ENCODE measurements around the gene SNIP1.
A peak's percentile ranks its signal among the peaks of the same experiment; 100 is the strongest.
"Not testable (repeated sequence)": the region's sequence is repeated elsewhere in the genome, so short reads cannot be mapped to it uniquely, and the experiment has no call there.

SNIP1 gene

GRCh38 chr1:37559080-37559479, 5.0 kb upstream of the SNIP1 start:
- DNase-seq: no peak

GRCh38 chr1:37558411-37558810, 4.3 kb upstream of the SNIP1 start:
- no peak for DNase-seq

- DNase-seq: no peak
Measured at GRCh38 chr1:37557402-37557801, 3.3 kb upstream of the SNIP1 start.

- peak; percentile 92 for DNase-seq
Measured at GRCh38 chr1:37556712-37557196, 2.7 kb upstream of the SNIP1 start, which contains the start of gene DNALI1. TSS of gene DNALI1 (plus strand) at chr1:37556940. CDS start at chr1:37556995, 55 bp downstream.

GRCh38 chr1:37553598-37553926, 531 bp downstream of the SNIP1 start:
- DNase-seq: no peak

- no peak for DNase-seq
Measured at GRCh38 chr1:37549341-37549740, 4.8 kb downstream of the SNIP1 start.

- DNase-seq: no peak
Measured at GRCh38 chr1:37545019-37545418, 9.1 kb downstream of the SNIP1 start.

- DNase-seq: no peak
Measured at GRCh38 chr1:37544530-37544929, 9.6 kb downstream of the SNIP1 start.

GRCh38 chr1:37540036-37540785, 13.9 kb downstream of the SNIP1 start:
- DNase-seq: no peak

GRCh38 chr1:37539154-37539553, 14.9 kb downstream of the SNIP1 start:
- not testable (repeated sequence) for DNase-seq

GRCh38 chr1:37537378-37537777, 16.7 kb downstream of the SNIP1 start:
- no peak for DNase-seq

GRCh38 chr1:37533317-37534093, 20.6 kb downstream of the SNIP1 start:
- DNase-seq: no peak

- not testable (repeated sequence) for DNase-seq
Measured at GRCh38 chr1:37532418-37533156, 21.5 kb downstream of the SNIP1 start.

- not testable (repeated sequence) for DNase-seq
Measured at GRCh38 chr1:37529888-37530287, 24.2 kb downstream of the SNIP1 start.

- DNase-seq: no peak
Measured at GRCh38 chr1:37519613-37520012, 34.5 kb downstream of the SNIP1 start.

GRCh38 chr1:37518929-37519328, 35.2 kb downstream of the SNIP1 start:
- not testable (repeated sequence) for DNase-seq

GRCh38 chr1:37518241-37518640, 35.9 kb downstream of the SNIP1 start:
- DNase-seq: not testable (repeated sequence)

GRCh38 chr1:37517569-37517968, 36.5 kb downstream of the SNIP1 start:
- DNase-seq: no peak

GRCh38 chr1:37515185-37516034, 38.7 kb downstream of the SNIP1 start:
- no peak for DNase-seq

- DNase-seq: peak; percentile 89
Measured at GRCh38 chr1:37514350-37515184, 39.5 kb downstream of the SNIP1 start, which contains the start of gene MEAF6. TSS of gene MEAF6 (minus strand) at chr1:37514766. CDS start at chr1:37514746, 20 bp downstream.

GRCh38 chr1:37513795-37514349, 40.2 kb downstream of the SNIP1 start:
- DNase-seq: peak; percentile 32

Data from left hindlimb (tissue), 1 donor.